Measurements from ENCODE around the gene PRSS27.

PRSS27 gene

GRCh38 chr16:2755158-2755557, 35.1 kb upstream of the PRSS27 start:
- Mint-ChIP-seq H3K4me1 (peaks cover 47% of the 10 kb centered on the region), H3K36me3 (ENCODE audit: low read depth) (peaks cover 60% of the 10 kb centered on the region), H3K4me3 (peak overlapping the region; percentile 93), H3K9me3 (peaks cover 24% of the 10 kb centered on the region), H3K27me3 (ENCODE audit: low read depth, poor library complexity) (peaks cover 5% of the 10 kb centered on the region), H3K27ac (peak overlapping the region; percentile 49)
- no peak for TF ChIP-seq CTCF (IDR thresholded peaks at IDR 0.05)
- no peak for DNase-seq

- H3K4me3 Mint-ChIP-seq: peak overlapping the region; percentile 93
- H3K27ac Mint-ChIP-seq: peak overlapping the region; percentile 91
- peaks cover 3% of the 10 kb centered on the region for H3K27me3 Mint-ChIP-seq (ENCODE audit: low read depth, poor library complexity)
- DNase-seq: no peak
- TF ChIP-seq CTCF (IDR thresholded peaks at IDR 0.05): no peak
- H3K9me3 Mint-ChIP-seq: peaks cover 10% of the 10 kb centered on the region
- H3K36me3 Mint-ChIP-seq (ENCODE audit: low read depth): peaks cover 57% of the 10 kb centered on the region
- H3K4me1 Mint-ChIP-seq: peaks cover 60% of the 10 kb centered on the region
These were observed 33.7 kb upstream of the PRSS27 start for GRCh38 chr16:2753733-2754020.

- TF ChIP-seq CTCF (IDR thresholded peaks at IDR 0.05): no peak
- peaks cover 61% of the 10 kb centered on the region for H3K4me1 Mint-ChIP-seq
- peaks cover 2% of the 10 kb centered on the region for H3K27me3 Mint-ChIP-seq (ENCODE audit: low read depth, poor library complexity)
- H3K4me3 Mint-ChIP-seq: peak overlapping the region; percentile 93
- DNase-seq: peak; percentile 88
- peak overlapping the region; percentile 91 for H3K27ac Mint-ChIP-seq
- peaks cover 6% of the 10 kb centered on the region for H3K9me3 Mint-ChIP-seq
- peaks cover 52% of the 10 kb centered on the region for H3K36me3 Mint-ChIP-seq (ENCODE audit: low read depth)
These were observed 33.1 kb upstream of the PRSS27 start for GRCh38 chr16:2752850-2753732.

- Mint-ChIP-seq H3K4me1 (peaks cover 61% of the 10 kb centered on the region), H3K4me3 (peak within 1 kb of the TSS; percentile 93), H3K9me3 (no peaks in the 10 kb centered on the region), H3K36me3 (ENCODE audit: low read depth) (peaks cover 43% of the 10 kb centered on the region), H3K27me3 (ENCODE audit: low read depth, poor library complexity) (peaks cover 2% of the 10 kb centered on the region), H3K27ac (peak within 1 kb of the TSS; percentile 100)
- DNase-seq: peak; percentile 93
- TF ChIP-seq CTCF (IDR thresholded peaks at IDR 0.05): no peak
These were observed 32.2 kb upstream of the PRSS27 start, which contains the start of gene SRRM2 for GRCh38 chr16:2752035-2752849. Gene SRRM2, plus strand, starts transcription at chr16:2752638. Its CDS starts 3,727 bp downstream, at chr16:2756365.

GRCh38 chr16:2751577-2752034, 31.6 kb upstream of the PRSS27 start:
- H3K36me3 Mint-ChIP-seq (ENCODE audit: low read depth): peaks cover 37% of the 10 kb centered on the region
- DNase-seq: no peak
- peak overlapping the region; percentile 93 for H3K4me3 Mint-ChIP-seq
- no peaks in the 10 kb centered on the region for H3K9me3 Mint-ChIP-seq
- no peak for TF ChIP-seq CTCF (IDR thresholded peaks at IDR 0.05)
- no peaks in the 10 kb centered on the region for H3K27me3 Mint-ChIP-seq (ENCODE audit: low read depth, poor library complexity)
- peak overlapping the region; percentile 100 for H3K27ac Mint-ChIP-seq
- peaks cover 58% of the 10 kb centered on the region for H3K4me1 Mint-ChIP-seq
